Right kidney (tissue), 9 donors: ENCODE data around the gene PROB1.
"Not testable (repeated sequence)": the region's sequence is repeated elsewhere in the genome, so short reads cannot be mapped to it uniquely, and the experiment has no call there.

ENCODE experiments used
- DNase-seq: peaks from one replicate; pipeline ENCODE4 v3.0.0-alpha.2; 2016
- long read RNA-seq, 8 donors: transcript quantifications; one replicate each; lab custom pipeline, GENCODE V29; 2026

The PROB1 gene
- long read RNA-seq, donor 1, full-length matches to known transcripts: 2 of 2 reads
- long read RNA-seq, donor 1, partial matches to known transcripts: 0 of 2 reads
- long read RNA-seq, donor 1, other reads (novel, unspliced or antisense): 0 of 2 reads
- long read RNA-seq, donor 2, full-length matches to known transcripts: 11 of 11 reads
- long read RNA-seq, donor 2, partial matches to known transcripts: 0 of 11 reads
- long read RNA-seq, donor 2, other reads (novel, unspliced or antisense): 0 of 11 reads
- long read RNA-seq, donor 3, full-length matches to known transcripts: 2 of 2 reads
- long read RNA-seq, donor 3, partial matches to known transcripts: 0 of 2 reads
- long read RNA-seq, donor 3, other reads (novel, unspliced or antisense): 0 of 2 reads
- long read RNA-seq, donor 4, full-length matches to known transcripts: 11 of 11 reads
- long read RNA-seq, donor 4, partial matches to known transcripts: 0 of 11 reads
- long read RNA-seq, donor 4, other reads (novel, unspliced or antisense): 0 of 11 reads
- long read RNA-seq, donor 5, full-length matches to known transcripts: 7 of 7 reads
- long read RNA-seq, donor 5, partial matches to known transcripts: 0 of 7 reads
- long read RNA-seq, donor 5, other reads (novel, unspliced or antisense): 0 of 7 reads
- long read RNA-seq, donor 6, full-length matches to known transcripts: 15 of 15 reads
- long read RNA-seq, donor 6, partial matches to known transcripts: 0 of 15 reads
- long read RNA-seq, donor 6, other reads (novel, unspliced or antisense): 0 of 15 reads
- long read RNA-seq, donor 7, full-length matches to known transcripts: 15 of 15 reads
- long read RNA-seq, donor 7, partial matches to known transcripts: 0 of 15 reads
- long read RNA-seq, donor 7, other reads (novel, unspliced or antisense): 0 of 15 reads
- long read RNA-seq, donor 8, full-length matches to known transcripts: 4 of 4 reads
- long read RNA-seq, donor 8, partial matches to known transcripts: 0 of 4 reads
- long read RNA-seq, donor 8, other reads (novel, unspliced or antisense): 0 of 4 reads

GRCh38 chr5:139394654-139395566, at the start of gene PROB1:
PROB1 (minus strand) TSS chr5:139395104; CDS start chr5:139395081, 23 bp downstream.
- DNase-seq: peak; percentile 72

- DNase-seq: no peak
These were observed 49.0 kb upstream of the PROB1 start for GRCh38 chr5:139443831-139444453.

GRCh38 chr5:139440416-139440815, 45.5 kb upstream of the PROB1 start:
- DNase-seq: not testable (repeated sequence)

GRCh38 chr5:139439013-139439903, 44.4 kb upstream of the PROB1 start, which contains the start of gene DNAJC18:
DNAJC18 (minus strand) TSS chr5:139439525; CDS start chr5:139439445, 80 bp downstream.
- DNase-seq: peak; percentile 91

GRCh38 chr5:139438707-139439012, 43.8 kb upstream of the PROB1 start:
- DNase-seq: peak; percentile 40

GRCh38 chr5:139435676-139436075, 40.8 kb upstream of the PROB1 start:
- no peak for DNase-seq

GRCh38 chr5:139431706-139432105, 36.8 kb upstream of the PROB1 start:
- no peak for DNase-seq

- DNase-seq: no peak
These were observed 35.1 kb upstream of the PROB1 start for GRCh38 chr5:139430015-139430414.

GRCh38 chr5:139426203-139426885, 31.4 kb upstream of the PROB1 start:
- no peak for DNase-seq

- no peak for DNase-seq
These were observed 30.6 kb upstream of the PROB1 start for GRCh38 chr5:139425497-139425896.

GRCh38 chr5:139422307-139422893, 27.5 kb upstream of the PROB1 start:
- no peak for DNase-seq

GRCh38 chr5:139419226-139420192, 24.6 kb upstream of the PROB1 start:
- DNase-seq: no peak

GRCh38 chr5:139418793-139419192, 23.9 kb upstream of the PROB1 start:
- no peak for DNase-seq

GRCh38 chr5:139417214-139417613, 22.3 kb upstream of the PROB1 start:
- no peak for DNase-seq

- no peak for DNase-seq
These were observed 21.7 kb upstream of the PROB1 start for GRCh38 chr5:139416651-139417050.

GRCh38 chr5:139415869-139416268, 21.0 kb upstream of the PROB1 start:
- DNase-seq: no peak

GRCh38 chr5:139415221-139415861, 20.4 kb upstream of the PROB1 start:
- DNase-seq: no peak
